Uterus (tissue), 2 donors: ENCODE data around the gene TEKT3.

Source experiments
- POLR2A ChIP-seq, 2 donors: fragments of 450-650 bp; IDR thresholded peaks; one replicate each; pipeline ENCODE4 v1.6.1; 2016; ENCODE audit warnings: antibody characterized with exemption in 2 of 2, mild to moderate bottlenecking in 1 of 2, moderate library complexity in 1 of 2
- TF ChIP-seq, protein P1 (sequence below), 4 experiments: fragments of 200-600 bp in 2 of 4; fragments of 450-650 bp in 2 of 4; sonication (generic) in 2 of 4; IDR thresholded peaks; one replicate each; pipeline ENCODE4 v1.5.1; 2016 to 2019; ENCODE audit warnings: antibody characterized with exemption in 4 of 4, mild to moderate bottlenecking in 2 of 4, moderate library complexity in 1 of 4

DNA sequence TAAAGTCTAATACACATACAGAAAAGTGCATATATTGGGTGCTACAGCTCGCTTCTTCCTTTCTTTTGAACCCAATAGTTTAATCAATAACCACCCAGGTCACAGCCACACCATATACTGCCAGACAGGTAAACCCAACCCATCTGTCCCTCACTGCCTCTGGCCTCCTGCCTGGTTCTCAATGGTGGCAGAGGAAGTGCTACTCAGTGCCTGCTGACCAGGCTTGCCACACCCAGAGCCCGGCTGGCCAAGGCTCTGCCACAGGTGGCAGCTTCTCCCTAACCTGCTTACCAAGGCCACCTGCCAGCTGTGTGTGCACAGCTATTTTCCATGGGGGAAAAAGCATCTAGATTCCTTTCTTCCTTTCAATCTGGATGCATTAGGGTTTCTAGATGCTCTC is 76.9 kb downstream of the TEKT3 start:
- TF ChIP-seq, protein P1, sequence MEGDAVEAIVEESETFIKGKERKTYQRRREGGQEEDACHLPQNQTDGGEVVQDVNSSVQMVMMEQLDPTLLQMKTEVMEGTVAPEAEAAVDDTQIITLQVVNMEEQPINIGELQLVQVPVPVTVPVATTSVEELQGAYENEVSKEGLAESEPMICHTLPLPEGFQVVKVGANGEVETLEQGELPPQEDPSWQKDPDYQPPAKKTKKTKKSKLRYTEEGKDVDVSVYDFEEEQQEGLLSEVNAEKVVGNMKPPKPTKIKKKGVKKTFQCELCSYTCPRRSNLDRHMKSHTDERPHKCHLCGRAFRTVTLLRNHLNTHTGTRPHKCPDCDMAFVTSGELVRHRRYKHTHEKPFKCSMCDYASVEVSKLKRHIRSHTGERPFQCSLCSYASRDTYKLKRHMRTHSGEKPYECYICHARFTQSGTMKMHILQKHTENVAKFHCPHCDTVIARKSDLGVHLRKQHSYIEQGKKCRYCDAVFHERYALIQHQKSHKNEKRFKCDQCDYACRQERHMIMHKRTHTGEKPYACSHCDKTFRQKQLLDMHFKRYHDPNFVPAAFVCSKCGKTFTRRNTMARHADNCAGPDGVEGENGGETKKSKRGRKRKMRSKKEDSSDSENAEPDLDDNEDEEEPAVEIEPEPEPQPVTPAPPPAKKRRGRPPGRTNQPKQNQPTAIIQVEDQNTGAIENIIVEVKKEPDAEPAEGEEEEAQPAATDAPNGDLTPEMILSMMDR (IDR thresholded peaks at IDR 0.05), result no peak
- TF ChIP-seq POLR2A (IDR thresholded peaks at IDR 0.05), result no peak
